H1 (cell line): ENCODE measurements around the gene RNU7-1. TPM values are rescaled to one million over a fixed set of nuclear protein-coding genes. Genes with fewer than 3 reads are reported as not detected.

Experiments used
- ATF2 ChIP-seq: IDR thresholded peaks from 2 replicates; pipeline ENCODE4 v1.6.1; 2012; ENCODE audit warnings: low read length, inconsistent platforms
- BCL11A ChIP-seq, 2 experiments: IDR thresholded peaks; one replicate each; pipeline ENCODE4 v1.6.1; 2011; ENCODE audit warnings: low read depth in 2 of 2, low read length in 2 of 2, mild to moderate bottlenecking in 2 of 2
- GABPA ChIP-seq: IDR thresholded peaks from 2 replicates; pipeline ENCODE4 v1.6.1; 2011; ENCODE audit warnings: mild to moderate bottlenecking, low read length, moderate library complexity, borderline replicate concordance; ENCODE audit not compliant: insufficient read depth
- RAD21 ChIP-seq, 2 experiments: IDR thresholded peaks in 1 of 2; conservative IDR thresholded peaks in 1 of 2; 2 replicates each; pipeline ENCODE4 v1.6.1; 2011; ENCODE audit warnings: low read depth in 2 of 2, low read length in 2 of 2, improper control_type of control experiment in 1 of 2, inconsistent platforms in 1 of 2, mild to moderate bottlenecking in 1 of 2, moderate library complexity in 1 of 2
- SAP30 ChIP-seq: fragments of 300-600 bp; sonication (generic); IDR thresholded peaks from 2 replicates; pipeline ENCODE4 v1.7.1; 2012; ENCODE audit warnings: low read length, moderate library complexity, mild to moderate bottlenecking, inconsistent platforms; ENCODE audit not compliant: insufficient read depth, insufficient replicate concordance
- SP1 ChIP-seq: IDR thresholded peaks from 2 replicates; pipeline ENCODE4 v1.6.1; 2011; ENCODE audit warnings: low read depth, low read length
- TBP ChIP-seq: IDR thresholded peaks from 2 replicates; pipeline ENCODE4 v1.6.1; 2011; ENCODE audit warnings: low read depth, low read length, improper control_type of control experiment
- polyA plus RNA-seq, 7 experiments: library from polyadenylated mRNA; depleted of rRNA in 3 of 7; stranded (reverse) in 5 of 7; unstranded in 2 of 7; fragments of >200 nt in 5 of 7; fragments of 200-250 nt in 2 of 7; gene quantifications; 1 replicate in 5 of 7; 2 replicates in 1 of 7; 4 replicates in 1 of 7; pipeline versions ENCODE4 v1.2.1 to v1.2.3, GENCODE V29; 2011 to 2013; ENCODE audit warnings: missing spikeins in 2 of 7, mixed read lengths in 2 of 7
- total RNA-seq: library from RNA; stranded (reverse); fragmentation: NEBNext Ultra II Directional; extraction: Animal tissue kit (Norgen Biotek cat#: 25700); gene quantifications from 2 replicates; pipeline ENCODE4 v1.2.1, GENCODE V29; 2021
- TF ChIP-seq, protein P1 (sequence below), 3 experiments: IDR thresholded peaks; 1 replicate in 2 of 3; 2 replicates in 1 of 3; pipeline versions ENCODE4 v1.5.1 to v1.6.1; 2011; ENCODE audit warnings: low read length in 3 of 3, mild to moderate bottlenecking in 3 of 3, inconsistent platforms in 2 of 3, low read depth in 1 of 3, moderate library complexity in 1 of 3; ENCODE audit not compliant: insufficient read depth in 1 of 3; ENCODE audit errors: control extremely low read depth in 1 of 3

Gene RNU7-1
- total and polyA plus RNA-seq, 2 of the 8 experiments (the other 6 are each of a cell fraction or from before 2014, with no cell fraction given): not detected

DNA sequence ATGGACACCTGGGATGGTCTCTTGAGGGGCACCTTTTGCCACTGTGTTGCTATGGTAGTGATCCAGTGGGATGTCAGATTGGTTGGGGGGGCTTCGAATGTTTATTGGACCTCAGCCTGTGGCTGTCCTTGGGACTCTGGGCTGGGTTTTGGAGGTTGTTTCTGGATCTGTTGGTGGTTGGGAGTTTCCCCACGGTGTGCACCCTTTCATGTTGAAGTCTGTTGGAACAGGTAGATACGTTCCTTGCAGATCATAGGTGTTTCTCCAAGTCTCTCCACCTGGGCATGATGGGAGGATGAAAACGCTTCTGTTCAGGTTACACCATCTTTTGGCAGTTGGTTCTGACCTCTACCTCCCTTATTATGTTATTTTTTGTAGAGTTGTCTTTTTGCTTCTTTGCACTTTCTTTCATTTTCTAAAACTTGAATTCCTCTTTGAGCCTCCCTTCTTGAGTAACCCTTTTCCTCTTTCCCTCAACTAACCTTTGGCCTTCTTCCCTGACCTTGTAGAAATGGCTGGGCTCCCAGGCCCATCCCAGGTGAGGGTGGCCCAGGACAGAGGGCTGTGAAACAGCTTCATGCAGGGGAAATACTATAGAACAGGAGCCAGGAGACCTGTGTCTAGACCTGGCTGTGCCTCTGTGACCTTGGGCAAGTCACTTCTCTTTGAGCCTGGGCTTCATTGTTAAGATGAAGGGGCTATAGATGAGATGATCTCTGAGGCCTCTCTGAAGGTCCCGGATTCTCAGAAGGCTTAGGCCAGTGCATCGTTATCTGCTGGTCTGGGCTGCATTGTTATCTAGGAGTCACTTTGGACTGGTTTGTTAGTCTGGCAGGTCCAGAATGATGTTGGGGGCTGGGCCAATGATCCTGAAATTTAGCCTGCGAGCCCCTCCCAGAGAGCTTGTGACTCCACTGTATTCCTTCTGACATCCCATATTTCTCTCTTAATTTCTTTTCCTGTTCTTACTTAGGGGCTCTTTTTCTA, 13.9 kb upstream of the RNU7-1 start (continued):
- TF ChIP-seq BCL11A (IDR thresholded peaks at IDR 0.05; ENCODE audit: low read depth in 2 of 2, low read length in 2 of 2) (no peak), TBP (no peak), ATF2 (no peak), SP1 (no peak), GABPA (no peak), RAD21 (IDR thresholded peaks at IDR 0.05 in 1 of 2, conservative IDR thresholded peaks at IDR 0.05 in 1 of 2; ENCODE audit: low read depth in 2 of 2, low read length in 2 of 2) (no peak), SAP30 (no peak)
- TF ChIP-seq, protein P1, sequence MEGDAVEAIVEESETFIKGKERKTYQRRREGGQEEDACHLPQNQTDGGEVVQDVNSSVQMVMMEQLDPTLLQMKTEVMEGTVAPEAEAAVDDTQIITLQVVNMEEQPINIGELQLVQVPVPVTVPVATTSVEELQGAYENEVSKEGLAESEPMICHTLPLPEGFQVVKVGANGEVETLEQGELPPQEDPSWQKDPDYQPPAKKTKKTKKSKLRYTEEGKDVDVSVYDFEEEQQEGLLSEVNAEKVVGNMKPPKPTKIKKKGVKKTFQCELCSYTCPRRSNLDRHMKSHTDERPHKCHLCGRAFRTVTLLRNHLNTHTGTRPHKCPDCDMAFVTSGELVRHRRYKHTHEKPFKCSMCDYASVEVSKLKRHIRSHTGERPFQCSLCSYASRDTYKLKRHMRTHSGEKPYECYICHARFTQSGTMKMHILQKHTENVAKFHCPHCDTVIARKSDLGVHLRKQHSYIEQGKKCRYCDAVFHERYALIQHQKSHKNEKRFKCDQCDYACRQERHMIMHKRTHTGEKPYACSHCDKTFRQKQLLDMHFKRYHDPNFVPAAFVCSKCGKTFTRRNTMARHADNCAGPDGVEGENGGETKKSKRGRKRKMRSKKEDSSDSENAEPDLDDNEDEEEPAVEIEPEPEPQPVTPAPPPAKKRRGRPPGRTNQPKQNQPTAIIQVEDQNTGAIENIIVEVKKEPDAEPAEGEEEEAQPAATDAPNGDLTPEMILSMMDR (IDR thresholded peaks at IDR 0.05; ENCODE audit: control extremely low read depth in 1 of 3, insufficient read depth in 1 of 3, low read depth in 1 of 3, low read length in 3 of 3): no peak
